Body of pancreas (tissue), 4 donors: ENCODE results near the gene ARRB1. TPM values are rescaled to one million over a fixed set of nuclear protein-coding genes. Genes with fewer than 3 reads are reported as not detected.

Experiments used
- ATAC-seq: fragments of 150-250 bp; one replicate; pipeline ENCODE4 v1.9.1; 2016
- DNase-seq, 4 donors: peaks; one replicate each; pipeline ENCODE4 v3.0.0-alpha.2; 2019
- H3K27ac ChIP-seq, 4 donors: fragments of 200-600 bp; sonication (generic); 1 replicate in 3 of 4; 2 replicates in 1 of 4; pipeline versions ENCODE4 v1.5.1 to v1.6.1; 2016 to 2019; ENCODE audit warnings: mild to moderate bottlenecking in 1 of 4, mixed read lengths in 1 of 4, moderate library complexity in 1 of 4
- H3K27me3 ChIP-seq, 2 donors: fragments of 200-600 bp; sonication (generic); one replicate each; pipeline ENCODE4 v1.6.0; 2016; ENCODE audit warnings: mild to moderate bottlenecking in 1 of 2
- H3K36me3 ChIP-seq, 2 donors: fragments of 200-600 bp; sonication (generic); replicated peaks in 1 of 2; 2 replicates each; pipeline ENCODE4 v1.5.1; 2016; ENCODE audit warnings: low read depth in 2 of 2; ENCODE audit not compliant: insufficient read depth in 1 of 2
- H3K4me1 ChIP-seq: fragments of 200-600 bp; sonication (generic); one replicate; pipeline ENCODE4 v1.6.0; 2016
- H3K4me3 ChIP-seq, 2 donors: fragments of 200-600 bp; sonication (generic); 1 replicate in 1 of 2; 2 replicates in 1 of 2; pipeline ENCODE4 v1.5.1; 2016 to 2019
- H3K9me3 ChIP-seq, 3 donors: fragments of 200-600 bp; sonication (generic); 1 replicate in 2 of 3; 2 replicates in 1 of 3; pipeline ENCODE4 v1.5.1; 2016
- CTCF ChIP-seq, 7 experiments: fragments of 450-650 bp in 4 of 7; fragments of 200-600 bp in 3 of 7; sonication (generic) in 3 of 7; IDR thresholded peaks; one replicate each; pipeline ENCODE4 v1.5.1; 2016 to 2019; ENCODE audit warnings: antibody characterized with exemption in 7 of 7
- POLR2A ChIP-seq, 3 donors: fragments of 450-650 bp; IDR thresholded peaks; one replicate each; pipeline ENCODE4 v1.6.1; 2016; ENCODE audit warnings: antibody characterized with exemption in 3 of 3, mild to moderate bottlenecking in 2 of 3
- WGBS, 2 donors: methylation state at CpG; one replicate each; pipeline ENCODE4 v1.1.5; 2017; 5-methylcytosine and 5-hydroxymethylcytosine counted together
- intact Hi-C: fragments of 100-400 bp; cut with DNase I; formaldehyde crosslinking; loops from one replicate; pipeline ENCODE4 v1.15.1; 2023
- total RNA-seq, 2 donors: library from RNA; depleted of rRNA; stranded (reverse); fragments of >200 nt; gene quantifications; one replicate each; pipeline ENCODE4 v1.1.0, GENCODE V29; 2016

ARRB1 gene
- total RNA-seq, 2 donors from 2014 or later, result 41.0 to 54.1 TPM

GRCh38 chr11:75330291-75330690, 21.2 kb downstream of the ARRB1 start:
- intact Hi-C loops, result loop anchor here (5.0 kb wide), 1 partner anchor 52 kb away; no protein-coding TSS in a partner anchor
- no peak overlapping the region for H3K4me3 ChIP-seq
- 4 to 13% methylated on average over 1 of the region's 1 CpG for WGBS, 2 donors
- ATAC-seq, result no peak
- H3K4me1 ChIP-seq, result peaks cover 51% of the 10 kb centered on the region
- no peak for DNase-seq
- H3K27ac ChIP-seq, result peak overlapping the region in 3 of 4 donors; percentile 29 to 65 (median 34)
- H3K9me3 ChIP-seq, result no peaks in the 10 kb centered on the region
- no peaks in the 10 kb centered on the region for H3K36me3 ChIP-seq
- no peak for TF ChIP-seq CTCF (IDR thresholded peaks at IDR 0.05)
- no peak for TF ChIP-seq POLR2A (IDR thresholded peaks at IDR 0.05)
- no peaks in the 10 kb centered on the region for H3K27me3 ChIP-seq

- H3K4me1 ChIP-seq, result peaks cover 62% of the 10 kb centered on the region
- H3K4me3 ChIP-seq, result no peak overlapping the region
- peak overlapping the region in 3 of 4 donors; percentile 14 to 45 (median 31) for H3K27ac ChIP-seq
- peak; percentile 71 to 79 (median 78) for DNase-seq
- no peaks in the 10 kb centered on the region for H3K9me3 ChIP-seq
- WGBS, 2 donors, result 24 to 37% methylated on average over 6 to 9 of the region's 9 CpGs
- intact Hi-C loops, result no loop called here
- H3K36me3 ChIP-seq, result no peaks in the 10 kb centered on the region
- TF ChIP-seq POLR2A (IDR thresholded peaks at IDR 0.05) (no peak), CTCF (IDR thresholded peaks at IDR 0.05) (peak; percentile 28 to 73 (median 67))
- H3K27me3 ChIP-seq, result no peaks in the 10 kb centered on the region
- ATAC-seq, result peak; percentile 68
Measured at GRCh38 chr11:75328426-75329277, 22.8 kb downstream of the ARRB1 start.

GRCh38 chr11:75326439-75326810, 25.0 kb downstream of the ARRB1 start:
- H3K36me3 ChIP-seq, result no peaks in the 10 kb centered on the region
- TF ChIP-seq POLR2A (IDR thresholded peaks at IDR 0.05) (no peak), CTCF (IDR thresholded peaks at IDR 0.05) (no peak)
- peaks cover 85% of the 10 kb centered on the region for H3K4me1 ChIP-seq
- no peak overlapping the region for H3K4me3 ChIP-seq
- no peak for ATAC-seq
- 51 to 61% methylated on average over 3 of the region's 3 CpGs for WGBS, 2 donors
- H3K9me3 ChIP-seq, result no peaks in the 10 kb centered on the region
- peak overlapping the region in 2 of 4 donors; percentile 35 to 75 for H3K27ac ChIP-seq
- DNase-seq, result no peak
- H3K27me3 ChIP-seq, result no peaks in the 10 kb centered on the region
- intact Hi-C loops, result no loop called here

GRCh38 chr11:75325713-75326438, 25.6 kb downstream of the ARRB1 start:
- WGBS, 2 donors, result 45 to 59% methylated on average over 7 to 10 of the region's 10 CpGs
- intact Hi-C loops, result no loop called here
- Histone ChIP-seq H3K27me3 (no peaks in the 10 kb centered on the region), H3K9me3 (no peaks in the 10 kb centered on the region), H3K27ac (peak overlapping the region; percentile 35 to 75 (median 54)), H3K4me3 (no peak overlapping the region), H3K4me1 (peaks cover 81% of the 10 kb centered on the region), H3K36me3 (no peaks in the 10 kb centered on the region)
- TF ChIP-seq CTCF (IDR thresholded peaks at IDR 0.05) (no peak), POLR2A (IDR thresholded peaks at IDR 0.05) (no peak)
- DNase-seq, result peak; percentile 56 to 85 (median 74)
- peak; percentile 39 for ATAC-seq
